Neuronal stem cell (in vitro differentiated cells): ENCODE data around the gene SCMH1.

Experiments used
- DNase-seq: peaks from one replicate; pipeline ENCODE4 v3.0.0-alpha.2; 2013; ENCODE audit warnings: low spot score
- H2AFZ ChIP-seq: one replicate; pipeline ENCODE4 v1.6.1; 2013; ENCODE audit warnings: mild to moderate bottlenecking, low read length, inconsistent platforms
- H2AK5ac ChIP-seq: 2 replicates; pipeline ENCODE4 v1.6.1; 2013; ENCODE audit warnings: low read depth, mild to moderate bottlenecking, inconsistent platforms, low read length, moderate library complexity, mixed read lengths
- H2BK120ac ChIP-seq: 2 replicates; pipeline ENCODE4 v1.6.1; 2013; ENCODE audit warnings: low read depth, mild to moderate bottlenecking, inconsistent platforms, low read length, moderate library complexity, mixed read lengths
- H2BK12ac ChIP-seq: one replicate; pipeline ENCODE4 v1.6.1; 2013; ENCODE audit warnings: low read length, inconsistent platforms
- H2BK15ac ChIP-seq: 2 replicates; pipeline ENCODE4 v1.6.1; 2013; ENCODE audit warnings: mild to moderate bottlenecking, low read length, inconsistent platforms, mixed read lengths
- H2BK5ac ChIP-seq: one replicate; pipeline ENCODE4 v1.6.1; 2013; ENCODE audit warnings: inconsistent platforms, mild to moderate bottlenecking, low read length, moderate library complexity
- H3K14ac ChIP-seq: one replicate; pipeline ENCODE4 v1.6.1; 2013; ENCODE audit warnings: low read length, inconsistent platforms
- H3K18ac ChIP-seq: 2 replicates; pipeline ENCODE4 v1.6.1; 2013; ENCODE audit warnings: low read length, inconsistent platforms
- H3K23ac ChIP-seq: 2 replicates; pipeline ENCODE4 v1.6.1; 2013; ENCODE audit warnings: low read depth, mild to moderate bottlenecking, mixed read lengths, low read length, inconsistent platforms; ENCODE audit not compliant: poor library complexity
- H3K27ac ChIP-seq: replicated peaks from 3 replicates; pipeline ENCODE4 v1.5.1; 2013; ENCODE audit warnings: low read length, inconsistent platforms
- H3K27me3 ChIP-seq, 3 experiments: 2 replicates each; pipeline ENCODE4 v1.6.1; 2013; ENCODE audit warnings: low read length in 3 of 3, mild to moderate bottlenecking in 2 of 3, inconsistent platforms in 1 of 3, low read depth in 1 of 3, mixed read lengths in 1 of 3, moderate library complexity in 1 of 3; ENCODE audit not compliant: control insufficient read depth in 3 of 3, insufficient read depth in 3 of 3
- H3K36me3 ChIP-seq, 2 donors: replicated peaks in 1 of 2; 2 replicates each; pipeline ENCODE4 v1.6.1; 2013; ENCODE audit warnings: low read length in 2 of 2; ENCODE audit not compliant: control insufficient read depth in 2 of 2, insufficient read depth in 2 of 2
- H3K4ac ChIP-seq: 2 replicates; pipeline ENCODE4 v1.6.1; 2013; ENCODE audit warnings: inconsistent platforms, mild to moderate bottlenecking, low read length, moderate library complexity
- H3K4me1 ChIP-seq, 2 donors: 1 replicate in 1 of 2; 2 replicates in 1 of 2; pipeline ENCODE4 v1.6.1; 2013; ENCODE audit warnings: low read length in 2 of 2, low read depth in 1 of 2; ENCODE audit not compliant: control insufficient read depth in 2 of 2, insufficient read depth in 1 of 2
- H3K4me2 ChIP-seq: one replicate; pipeline ENCODE4 v1.6.1; 2013; ENCODE audit warnings: mild to moderate bottlenecking, low read length, inconsistent platforms; ENCODE audit not compliant: insufficient read depth, poor library complexity, severe bottlenecking
- H3K4me3 ChIP-seq, 2 donors: 2 replicates each; pipeline ENCODE4 v1.5.1; 2013; ENCODE audit warnings: low read length in 2 of 2, mild to moderate bottlenecking in 2 of 2, inconsistent platforms in 1 of 2, moderate library complexity in 1 of 2
- H3K79me1 ChIP-seq: one replicate; pipeline ENCODE4 v1.6.1; 2013; ENCODE audit warnings: low read depth, mild to moderate bottlenecking, inconsistent platforms, low read length, moderate library complexity
- H3K9ac ChIP-seq: one replicate; pipeline ENCODE4 v1.6.1; 2013; ENCODE audit warnings: mild to moderate bottlenecking, low read depth, low read length, inconsistent platforms; ENCODE audit not compliant: poor library complexity
- H3K9me3 ChIP-seq, 2 donors: replicated peaks in 1 of 2; 2 replicates each; pipeline versions ENCODE3 to v1.6.1; 2013; ENCODE audit warnings: low read length in 2 of 2, mild to moderate bottlenecking in 2 of 2, inconsistent platforms in 1 of 2, low read depth in 1 of 2, mixed read lengths in 1 of 2, moderate library complexity in 1 of 2; ENCODE audit not compliant: control insufficient read depth in 2 of 2, insufficient read depth in 1 of 2
- H4K8ac ChIP-seq: one replicate; pipeline ENCODE4 v1.6.1; 2013; ENCODE audit warnings: low read depth, mild to moderate bottlenecking, inconsistent platforms, low read length, moderate library complexity
- H4K91ac ChIP-seq: one replicate; pipeline ENCODE4 v1.6.1; 2013; ENCODE audit warnings: low read length, low read depth, mild to moderate bottlenecking, inconsistent platforms; ENCODE audit not compliant: poor library complexity
- WGBS, 2 donors: extraction: QIAGEN DNeasy Blood & Tissue Kit; methylation state at CpG; one replicate each; pipeline ENCODE4 v1.1.7; 2013; ENCODE audit warnings: missing lambda C conversion rate in 2 of 2, mixed read lengths in 1 of 2; ENCODE audit not compliant: insufficient read length in 2 of 2, insufficient replicate concordance in 1 of 2; ENCODE audit errors: extremely low coverage in 2 of 2; 5-methylcytosine and 5-hydroxymethylcytosine counted together

SCMH1 gene

DNA sequence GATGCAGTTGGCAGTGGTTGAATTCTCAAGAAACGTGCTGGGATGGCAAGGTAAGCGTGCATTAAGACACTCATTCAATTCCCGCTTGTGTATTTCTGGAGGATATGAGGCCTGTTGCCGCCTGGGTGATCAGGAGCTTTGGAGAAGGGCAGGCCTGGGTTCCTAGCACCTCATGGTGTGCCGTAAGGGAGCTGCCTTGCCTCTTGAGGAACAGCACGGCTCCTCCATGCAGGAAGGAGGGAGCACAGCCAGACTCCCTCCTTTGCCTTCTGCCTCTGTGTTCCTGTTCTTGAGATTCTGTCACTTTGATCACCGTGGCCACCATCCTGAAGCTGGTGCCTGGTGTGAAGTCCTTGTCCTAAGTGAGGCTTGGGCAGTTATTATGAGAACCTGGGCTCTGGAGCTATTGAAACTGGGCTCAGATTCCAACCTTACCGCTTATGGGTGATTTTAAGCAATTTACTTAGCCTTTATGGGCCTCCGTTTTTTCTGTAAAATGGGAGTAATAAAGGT lies 238.9 kb downstream of the SCMH1 start:
- no peak overlapping the region for H2AFZ ChIP-seq
- no peak overlapping the region for H3K14ac ChIP-seq
- H2BK5ac ChIP-seq, result no peak overlapping the region
- H3K79me1 ChIP-seq, result no peaks in the 10 kb centered on the region
- H4K8ac ChIP-seq, result no peak overlapping the region
- H4K91ac ChIP-seq, result no peak overlapping the region
- WGBS, 2 donors, result no CpG with 5 or more reads among the region's 9 CpGs
- no peak overlapping the region for H2BK12ac ChIP-seq
- H3K4me2 ChIP-seq, result no peak overlapping the region
- no peak overlapping the region for H3K18ac ChIP-seq
- no peak overlapping the region for H2AK5ac ChIP-seq
- H3K23ac ChIP-seq, result peak overlapping the region; percentile 62
- no peak overlapping the region for H3K4ac ChIP-seq
- no peak overlapping the region for H3K4me3 ChIP-seq
- H2BK15ac ChIP-seq, result no peak overlapping the region
- H3K36me3 ChIP-seq, result peaks cover 67 to 99% of the 10 kb centered on the region in 2 donors
- no peak overlapping the region for H3K9ac ChIP-seq
- H3K27me3 ChIP-seq, result no peaks in the 10 kb centered on the region
- no peaks in the 10 kb centered on the region for H3K9me3 ChIP-seq
- no peak overlapping the region for H2BK120ac ChIP-seq
- no peaks in the 10 kb centered on the region for H3K4me1 ChIP-seq
- no peak overlapping the region for H3K27ac ChIP-seq
- DNase-seq, result no peak

DNA sequence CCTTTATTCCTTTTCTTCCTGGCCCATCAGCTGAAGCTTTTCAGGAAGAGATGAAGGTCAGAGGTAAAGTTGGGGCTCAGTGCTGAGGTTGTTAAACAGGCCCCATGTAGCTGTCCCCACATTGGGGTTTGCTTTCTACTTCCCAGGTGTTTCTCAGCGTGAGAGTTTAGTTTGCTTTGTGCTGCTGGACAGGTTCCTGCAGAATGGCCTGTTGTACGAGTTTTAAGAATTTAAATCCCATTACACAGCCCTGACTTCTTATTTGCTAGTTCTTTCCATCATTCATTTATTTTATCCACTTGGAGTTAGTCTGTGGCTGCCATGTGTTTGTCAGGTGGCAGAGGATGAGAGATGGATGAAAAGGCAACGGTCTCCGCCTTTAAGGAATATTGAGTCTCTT lies 243.4 kb downstream of the SCMH1 start:
- H3K9me3 ChIP-seq, result no peaks in the 10 kb centered on the region
- H2BK15ac ChIP-seq, result no peak overlapping the region
- no peak overlapping the region for H3K4ac ChIP-seq
- no CpG with 5 or more reads among the region's 4 CpGs for WGBS, 2 donors
- H3K79me1 ChIP-seq, result no peaks in the 10 kb centered on the region
- no peak for DNase-seq
- H3K4me1 ChIP-seq, result no peaks in the 10 kb centered on the region
- no peak overlapping the region for H3K14ac ChIP-seq
- H2BK120ac ChIP-seq, result no peak overlapping the region
- H3K9ac ChIP-seq, result no peak overlapping the region
- no peak overlapping the region for H2AK5ac ChIP-seq
- no peak overlapping the region for H2BK12ac ChIP-seq
- H3K18ac ChIP-seq, result no peak overlapping the region
- no peak overlapping the region for H2AFZ ChIP-seq
- H3K27me3 ChIP-seq, result no peaks in the 10 kb centered on the region
- peaks cover 59 to 98% of the 10 kb centered on the region in 2 donors for H3K36me3 ChIP-seq
- H4K91ac ChIP-seq, result no peak overlapping the region
- no peak overlapping the region for H3K4me2 ChIP-seq
- H3K4me3 ChIP-seq, result no peak overlapping the region
- no peak overlapping the region for H2BK5ac ChIP-seq
- H3K23ac ChIP-seq, result no peak overlapping the region
- H3K27ac ChIP-seq, result no peak overlapping the region
- H4K8ac ChIP-seq, result no peak overlapping the region

DNA sequence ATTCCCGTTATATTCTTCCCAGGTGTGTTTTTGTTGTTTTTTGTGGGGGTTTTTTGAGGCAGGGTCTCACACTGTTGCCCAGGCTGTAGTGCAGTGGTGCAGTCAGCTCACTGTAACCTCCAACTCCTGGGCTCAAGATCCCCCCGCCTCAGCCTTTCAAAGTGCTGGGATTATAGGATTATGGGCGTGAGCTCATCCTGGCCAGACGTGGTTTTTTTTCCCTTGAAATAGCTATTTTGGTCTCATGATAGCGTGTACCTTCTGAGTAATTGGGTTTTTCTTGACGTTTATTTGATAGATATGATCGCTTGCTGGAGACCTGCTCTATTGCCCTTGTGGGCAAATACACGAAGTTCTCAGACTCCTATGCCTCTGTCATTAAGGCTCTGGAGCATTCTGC lies 245.0 kb downstream of the SCMH1 start:
- no peak overlapping the region for H3K4ac ChIP-seq
- H3K4me1 ChIP-seq, result no peaks in the 10 kb centered on the region
- H3K4me2 ChIP-seq, result no peak overlapping the region
- H2BK5ac ChIP-seq, result no peak overlapping the region
- peaks cover 52 to 98% of the 10 kb centered on the region in 2 donors for H3K36me3 ChIP-seq
- H3K79me1 ChIP-seq, result peaks cover 1% of the 10 kb centered on the region
- no peak overlapping the region for H4K91ac ChIP-seq
- no peak overlapping the region for H2AK5ac ChIP-seq
- no peak overlapping the region for H2BK12ac ChIP-seq
- H3K4me3 ChIP-seq, result no peak overlapping the region
- no peak for DNase-seq
- no peak overlapping the region for H3K23ac ChIP-seq
- no peak overlapping the region for H3K9ac ChIP-seq
- no peak overlapping the region for H2AFZ ChIP-seq
- H3K14ac ChIP-seq, result no peak overlapping the region
- H3K27me3 ChIP-seq, result no peaks in the 10 kb centered on the region
- H2BK120ac ChIP-seq, result no peak overlapping the region
- H2BK15ac ChIP-seq, result no peak overlapping the region
- H3K9me3 ChIP-seq, result no peaks in the 10 kb centered on the region
- no CpG with 5 or more reads among the region's 8 CpGs for whole genome bisulfite sequencing, 2 donors
- H4K8ac ChIP-seq, result no peak overlapping the region
- H3K27ac ChIP-seq, result no peak overlapping the region
- no peak overlapping the region for H3K18ac ChIP-seq

DNA sequence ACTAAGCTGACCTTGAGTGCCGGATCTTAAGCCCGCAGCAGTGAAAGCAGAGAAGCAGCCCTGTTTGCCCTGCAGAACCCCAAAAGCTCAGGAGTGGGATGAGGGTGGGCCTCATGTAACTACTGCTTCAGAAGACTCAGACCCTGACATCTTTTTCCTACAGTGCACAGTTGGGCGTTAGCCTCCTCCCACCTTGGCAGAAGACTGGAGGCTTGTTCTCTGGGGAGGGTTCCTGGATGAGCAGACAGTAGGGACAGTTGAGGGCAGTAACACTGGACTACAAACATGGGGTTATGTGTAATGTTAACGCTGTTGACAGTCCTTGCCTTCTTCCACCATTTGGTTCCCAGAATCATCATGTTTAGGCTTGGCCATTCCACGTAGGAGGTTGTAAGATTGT lies 253.0 kb downstream of the SCMH1 start:
- peaks cover 64 to 99% of the 10 kb centered on the region in 2 donors for H3K36me3 ChIP-seq
- WGBS, 2 donors, result no CpG with 5 or more reads among the region's 5 CpGs

More for the DNA sequence above, 253.0 kb downstream of the SCMH1 start:
- H3K4me3 ChIP-seq, result no peak overlapping the region
- no peak overlapping the region for H2AK5ac ChIP-seq
- no peak overlapping the region for H4K91ac ChIP-seq
- no peak overlapping the region for H2BK5ac ChIP-seq
- H3K14ac ChIP-seq, result no peak overlapping the region
- H2BK120ac ChIP-seq, result no peak overlapping the region
- H3K27me3 ChIP-seq, result no peaks in the 10 kb centered on the region
- DNase-seq, result no peak
- no peak overlapping the region for H2BK12ac ChIP-seq
- no peaks in the 10 kb centered on the region for H3K4me1 ChIP-seq
- H3K4me2 ChIP-seq, result no peak overlapping the region
- peaks cover 7% of the 10 kb centered on the region for H3K79me1 ChIP-seq
- H3K27ac ChIP-seq, result no peak overlapping the region
- no peak overlapping the region for H2AFZ ChIP-seq
- no peak overlapping the region for H4K8ac ChIP-seq
- no peak overlapping the region for H2BK15ac ChIP-seq
- no peak overlapping the region for H3K4ac ChIP-seq
- H3K23ac ChIP-seq, result no peak overlapping the region
- H3K9ac ChIP-seq, result no peak overlapping the region
- H3K18ac ChIP-seq, result no peak overlapping the region
- no peaks in the 10 kb centered on the region for H3K9me3 ChIP-seq
